CD4-positive, alpha-beta T cell (primary cell): Measurements from ENCODE around the gene ZNF263. TPM values are rescaled to one million over a fixed set of nuclear protein-coding genes. Genes with fewer than 3 reads are reported as not detected.
"Not testable (repeated sequence)": the region's sequence is repeated elsewhere in the genome, so short reads cannot be mapped to it uniquely, and the experiment has no call there.

Experiments
- ATAC-seq: fragments of 200-7000 bp; cut with Tn5 transposase; one replicate; pipeline ENCODE4 v1.10.0; 2022; ENCODE audit warnings: mild to moderate bottlenecking; ENCODE audit not compliant: poor library complexity
- CTCF ChIA-PET: fragments of 350-600 bp; sonication (Branson Sonifier 250); formaldehyde crosslinking; loops from one replicate; lab custom pipeline; 2021; ENCODE audit warnings: antibody characterized with exemption, inconsistent platforms; lab: Charles Lee
- POLR2A ChIA-PET: fragments of 350-600 bp; sonication (Branson Sonifier 250); formaldehyde crosslinking; loops from one replicate; lab custom pipeline; 2021; ENCODE audit warnings: antibody characterized with exemption, inconsistent platforms; lab: Charles Lee
- DNase-seq, 14 experiments: peaks; one replicate each; pipeline ENCODE4 v3.0.0-alpha.2; 2013 to 2020; ENCODE audit warnings: mixed read lengths in 2 of 14
- H3K27ac ChIP-seq, 2 donors: one replicate each; pipeline versions ENCODE4 v1.5.1 to v1.7.0; 2013; ENCODE audit warnings: low read length in 2 of 2, low read depth in 1 of 2, mild to moderate bottlenecking in 1 of 2
- H3K27me3 ChIP-seq, 2 experiments: 1 replicate in 1 of 2; 2 replicates in 1 of 2; pipeline versions ENCODE4 v1.6.1 to v1.7.0; 2013; ENCODE audit warnings: low read length in 2 of 2, control low read depth in 1 of 2, mild to moderate bottlenecking in 1 of 2, moderate library complexity in 1 of 2; ENCODE audit not compliant: insufficient read depth in 2 of 2, control insufficient read depth in 1 of 2
- H3K36me3 ChIP-seq: one replicate; pipeline ENCODE4 v1.6.1; 2013; ENCODE audit warnings: low read length, control low read depth; ENCODE audit not compliant: insufficient read depth
- H3K4me1 ChIP-seq: one replicate; pipeline ENCODE4 v1.6.1; 2013; ENCODE audit warnings: low read length, control low read depth; ENCODE audit not compliant: insufficient read depth
- H3K4me3 ChIP-seq: one replicate; pipeline ENCODE4 v1.5.1; 2013; ENCODE audit warnings: mild to moderate bottlenecking, low read length, moderate library complexity
- H3K9me3 ChIP-seq, 2 experiments: 1 replicate in 1 of 2; 2 replicates in 1 of 2; pipeline versions ENCODE4 v1.6.1 to v1.7.0; 2013; ENCODE audit warnings: low read length in 2 of 2, mild to moderate bottlenecking in 2 of 2, control low read depth in 1 of 2, moderate library complexity in 1 of 2; ENCODE audit not compliant: control insufficient read depth in 1 of 2, insufficient read depth in 1 of 2
- H3K27ac Mint-ChIP-seq: one replicate; pipeline ENCODE4 v1.8.0; 2020; ENCODE audit warnings: mixed read lengths
- H3K27me3 Mint-ChIP-seq: one replicate; pipeline ENCODE4 v1.8.0; 2021; ENCODE audit warnings: mixed read lengths
- H3K36me3 Mint-ChIP-seq: one replicate; pipeline ENCODE4 v1.8.0; 2021; ENCODE audit warnings: low read depth, mixed read lengths
- H3K4me1 Mint-ChIP-seq: one replicate; pipeline ENCODE4 v1.8.0; 2021; ENCODE audit warnings: low read depth, mixed read lengths
- H3K4me3 Mint-ChIP-seq: one replicate; pipeline ENCODE4 v1.8.0; 2020; ENCODE audit warnings: mild to moderate bottlenecking, mixed read lengths
- H3K9me3 Mint-ChIP-seq: one replicate; pipeline ENCODE4 v1.8.0; 2020; ENCODE audit warnings: mixed read lengths
- CTCF ChIP-seq: fragments of 200-600 bp; IDR thresholded peaks from one replicate; pipeline ENCODE4 v1.8.0; 2022; ENCODE audit warnings: antibody characterized with exemption, mild to moderate bottlenecking
- intact Hi-C, 2 experiments: fragments of 100-400 bp; cut with DNase I in 1 of 2; cut with micrococcal nuclease in 1 of 2; formaldehyde crosslinking; loops; one replicate each; pipeline versions ENCODE4 v1.15.1 to v1.9.0; 2023 to 2025; cut with DNase I, micrococcal nuclease
- total RNA-seq, 174 experiments: library from RNA in 2 of 174; stranded (reverse) in 2 of 174; gene quantifications; one replicate each; pipeline ENCODE4 v1.2.3 and lab custom pipeline; 2021 to 2026

ZNF263 gene
- total RNA-seq, 2 experiments from 2014 or later = 35.3 to 39.4 TPM

GRCh38 chr16:3271281-3271680, 12.0 kb upstream of the ZNF263 start:
- H3K27ac ChIP-seq, DNase-seq, POLR2A ChIA-PET, H3K4me3 Mint-ChIP-seq, H3K4me1 Mint-ChIP-seq, H3K27ac Mint-ChIP-seq, CTCF ChIA-PET, H3K27me3 ChIP-seq, H3K27me3 Mint-ChIP-seq, H3K4me1 ChIP-seq, H3K4me3 ChIP-seq, H3K9me3 Mint-ChIP-seq, intact Hi-C loops, ATAC-seq: not testable (repeated sequence)
- peaks cover 13% of the 10 kb centered on the region for H3K36me3 ChIP-seq
- peaks cover 30% of the 10 kb centered on the region for H3K36me3 Mint-ChIP-seq
- H3K9me3 ChIP-seq = peaks cover 0 to 10% of the 10 kb centered on the region in 2 experiments

DNA sequence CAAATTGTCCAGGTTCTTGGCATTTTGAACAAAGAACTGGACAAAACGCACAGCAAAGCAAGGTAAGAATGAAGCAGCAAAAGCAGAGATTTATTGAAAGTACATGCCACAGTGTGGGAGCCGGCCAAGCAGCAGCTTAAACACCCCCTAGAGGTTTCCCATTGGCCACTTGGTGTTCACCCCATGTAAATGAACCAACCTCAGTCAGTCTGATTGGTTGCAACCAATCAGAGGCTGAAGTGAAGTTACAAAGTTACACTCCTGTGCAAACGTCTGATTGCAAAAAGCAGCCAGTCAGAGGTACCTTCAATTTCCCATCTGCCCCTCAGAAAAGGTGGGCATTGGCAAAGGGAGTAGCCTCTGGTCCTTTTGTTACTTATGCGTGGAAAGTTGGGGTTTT, 8.8 kb upstream of the ZNF263 start:
- POLR2A ChIA-PET = interaction anchor here (0.8 to 3.0 kb wide), 3 partner anchors 8 to 90 kb away, joined by 3 to 15 read pairs (median 4); no protein-coding TSS in a partner anchor

GRCh38 chr16:3274947-3275346, 8.3 kb upstream of the ZNF263 start:
- H3K27ac ChIP-seq = no peak overlapping the region
- H3K27me3 ChIP-seq = no peaks in the 10 kb centered on the region
- no peaks in the 10 kb centered on the region for H3K4me1 ChIP-seq
- Mint-ChIP-seq H3K36me3 (no peaks in the 10 kb centered on the region), H3K4me3 (no peak overlapping the region), H3K27me3 (no peaks in the 10 kb centered on the region), H3K4me1 (no peaks in the 10 kb centered on the region), H3K9me3 (peaks cover 7% of the 10 kb centered on the region), H3K27ac (no peak overlapping the region)
- TF ChIP-seq CTCF = no peak
- POLR2A ChIA-PET = interaction anchor here (0.8 kb wide), 1 partner anchor 91 kb away, joined by 3 read pairs; no protein-coding TSS in a partner anchor
- ATAC-seq (no peak), DNase-seq (no peak)
- H3K36me3 ChIP-seq = no peaks in the 10 kb centered on the region
- no peak overlapping the region for H3K4me3 ChIP-seq
- CTCF ChIA-PET = no interaction called here
- peaks cover 0 to 10% of the 10 kb centered on the region in 2 experiments for H3K9me3 ChIP-seq
- intact Hi-C loops = no loop called here

More for the DNA sequence above, 8.8 kb upstream of the ZNF263 start:
- no peaks in the 10 kb centered on the region for H3K36me3 ChIP-seq
- Mint-ChIP-seq H3K27ac (no peak overlapping the region), H3K9me3 (peaks cover 7% of the 10 kb centered on the region), H3K36me3 (peaks cover 2% of the 10 kb centered on the region), H3K27me3 (no peaks in the 10 kb centered on the region), H3K4me3 (no peak overlapping the region), H3K4me1 (no peaks in the 10 kb centered on the region)
- no peak overlapping the region for H3K27ac ChIP-seq
- H3K4me1 ChIP-seq = no peaks in the 10 kb centered on the region
- intact Hi-C loops = no loop called here
- CTCF ChIA-PET = no interaction called here
- TF ChIP-seq CTCF = no peak
- no peaks in the 10 kb centered on the region for H3K27me3 ChIP-seq
- DNase-seq (no peak), ATAC-seq (no peak)
- no peak overlapping the region for H3K4me3 ChIP-seq
- H3K9me3 ChIP-seq = peaks cover 0 to 10% of the 10 kb centered on the region in 2 experiments

- Histone ChIP-seq H3K27me3 (no peaks in the 10 kb centered on the region), H3K27ac (no peak overlapping the region), H3K4me1 (peaks cover 2% of the 10 kb centered on the region), H3K4me3 (no peak overlapping the region), H3K36me3 (no peaks in the 10 kb centered on the region), H3K9me3 (peaks cover 0 to 10% of the 10 kb centered on the region in 2 experiments)
- no peak overlapping the region for H3K27ac Mint-ChIP-seq
- H3K9me3 Mint-ChIP-seq = peaks cover 7% of the 10 kb centered on the region
- no peaks in the 10 kb centered on the region for H3K36me3 Mint-ChIP-seq
- no peaks in the 10 kb centered on the region for H3K4me1 Mint-ChIP-seq
- no peak for TF ChIP-seq CTCF
- DNase-seq (no peak), ATAC-seq (no peak)
- ChIA-PET POLR2A (interaction anchor here (0.6 to 1.3 kb wide), 3 partner anchors 10 to 12 kb away, joined by 3 to 6 read pairs (median 5); no protein-coding TSS in a partner anchor), CTCF (interaction anchor here (0.7 to 1.2 kb wide), 2 partner anchors 9 to 98 kb away, joined by 4 to 5 read pairs; no protein-coding TSS in a partner anchor)
- no peak overlapping the region for H3K4me3 Mint-ChIP-seq
- intact Hi-C loops = no loop called here
- H3K27me3 Mint-ChIP-seq = no peaks in the 10 kb centered on the region
These were observed 6.6 kb upstream of the ZNF263 start for GRCh38 chr16:3276679-3277078.
